Smooth muscle cell (in vitro differentiated cells): ENCODE results near the gene NUP133. TPM values are rescaled to one million over a fixed set of nuclear protein-coding genes. Genes with fewer than 3 reads are reported as not detected.

Source experiments
- DNase-seq: peaks from one replicate; lab custom pipeline; 2025; ENCODE audit not compliant: unreplicated experiment; lab: John Stamatoyannopoulos, UW
- H2AFZ ChIP-seq: fragments of 200-600 bp; sonication (generic); 2 replicates; pipeline ENCODE4 v1.6.0; 2016; ENCODE audit warnings: antibody characterized with exemption, low read depth, mild to moderate bottlenecking
- H3F3A ChIP-seq: fragments of 200-600 bp; sonication (generic); 2 replicates; pipeline ENCODE4 v1.6.0; 2017; ENCODE audit warnings: antibody characterized with exemption, low read depth
- H3K27ac ChIP-seq: fragments of 200-600 bp; sonication (generic); 2 replicates; pipeline ENCODE4 v1.5.1; 2016; ENCODE audit warnings: low read depth, mild to moderate bottlenecking
- H3K27me3 ChIP-seq: fragments of 200-600 bp; sonication (generic); 2 replicates; pipeline ENCODE4 v1.6.1; 2016; ENCODE audit warnings: low read depth, mild to moderate bottlenecking
- H3K36me3 ChIP-seq: fragments of 200-600 bp; sonication (generic); 2 replicates; pipeline ENCODE4 v1.5.1; 2016; ENCODE audit warnings: low read depth
- H3K4me1 ChIP-seq: fragments of 200-600 bp; sonication (generic); 2 replicates; pipeline ENCODE4 v1.5.1; 2016; ENCODE audit warnings: low read depth
- H3K4me2 ChIP-seq: fragments of 200-600 bp; sonication (generic); 2 replicates; pipeline ENCODE4 v1.6.0; 2016; ENCODE audit warnings: mild to moderate bottlenecking
- H3K4me3 ChIP-seq: fragments of 200-600 bp; sonication (generic); 2 replicates; pipeline ENCODE4 v1.5.1; 2016; ENCODE audit warnings: mild to moderate bottlenecking
- H3K79me2 ChIP-seq: fragments of 200-600 bp; sonication (generic); 2 replicates; pipeline ENCODE4 v1.6.0; 2016; ENCODE audit warnings: low read depth, mild to moderate bottlenecking
- H3K9ac ChIP-seq: fragments of 200-600 bp; sonication (generic); 2 replicates; pipeline ENCODE4 v1.6.0; 2016; ENCODE audit warnings: low read depth
- H3K9me3 ChIP-seq: fragments of 200-600 bp; sonication (generic); replicated peaks from 2 replicates; pipeline ENCODE4 v1.5.1; 2016; ENCODE audit warnings: low read depth
- H4K20me1 ChIP-seq: fragments of 200-600 bp; sonication (generic); 2 replicates; pipeline ENCODE4 v1.6.0; 2016; ENCODE audit warnings: low read depth
- CTCF ChIP-seq: fragments of 200-600 bp; sonication (generic); IDR thresholded peaks from 2 replicates; pipeline ENCODE4 v1.5.1; 2017; ENCODE audit warnings: borderline replicate concordance, mild to moderate bottlenecking, antibody characterized with exemption; ENCODE audit not compliant: insufficient read depth, poor library complexity, severe bottlenecking
- WGBS: methylation state at CpG from one replicate; pipeline ENCODE4 v1.1.7; 2016; ENCODE audit warnings: low lambda C conversion rate; 5-methylcytosine and 5-hydroxymethylcytosine counted together
- polyA plus RNA-seq: library from polyadenylated mRNA; unstranded; fragments of >200 nt; fragmentation: Nextera tagmentation; extraction: Ambion mirVana; gene quantifications from 2 replicates; pipeline ENCODE4 v1.2.1, GENCODE V29; 2016
- total RNA-seq: library from RNA; depleted of rRNA; stranded (reverse); fragments of >200 nt; gene quantifications from 2 replicates; pipeline ENCODE4 v1.2.3, GENCODE V29; 2014

NUP133 gene
- total and polyA plus RNA-seq, 2 experiments from 2014 or later = 15.5 to 40.0 TPM

GRCh38 chr1:229553621-229554130 lies 45.5 kb upstream of the NUP133 start:
- Histone ChIP-seq H3K27me3 (no peaks in the 10 kb centered on the region), H3K4me3 (no peak overlapping the region), H3K27ac (no peak overlapping the region), H3K9me3 (no peaks in the 10 kb centered on the region), H3K4me2 (no peak overlapping the region), H2AFZ (no peak overlapping the region), H3K79me2 (peaks cover 75% of the 10 kb centered on the region), H4K20me1 (peaks cover 64% of the 10 kb centered on the region), H3K36me3 (no peaks in the 10 kb centered on the region), H3K9ac (no peak overlapping the region), H3F3A (no peaks in the 10 kb centered on the region), H3K4me1 (peaks cover 18% of the 10 kb centered on the region)
- TF ChIP-seq CTCF = no peak
- WGBS = 95% methylated on average over 7 of the region's 7 CpGs
- DNase-seq = no peak

GRCh38 chr1:229552732-229553131 lies 44.6 kb upstream of the NUP133 start:
- Histone ChIP-seq H3K36me3 (no peaks in the 10 kb centered on the region), H4K20me1 (peaks cover 64% of the 10 kb centered on the region), H3K27ac (no peak overlapping the region), H3K27me3 (no peaks in the 10 kb centered on the region), H3K9me3 (no peaks in the 10 kb centered on the region), H2AFZ (no peak overlapping the region), H3F3A (no peaks in the 10 kb centered on the region), H3K79me2 (peaks cover 73% of the 10 kb centered on the region), H3K4me2 (no peak overlapping the region), H3K9ac (no peak overlapping the region), H3K4me3 (no peak overlapping the region), H3K4me1 (peaks cover 18% of the 10 kb centered on the region)
- DNase-seq = no peak
- no peak for TF ChIP-seq CTCF
- WGBS = 80% methylated on average over 5 of the region's 5 CpGs

GRCh38 chr1:229550812-229551567 lies 42.8 kb upstream of the NUP133 start:
- TF ChIP-seq CTCF = no peak
- no peak for DNase-seq
- peaks cover 57% of the 10 kb centered on the region for H4K20me1 ChIP-seq
- H3F3A ChIP-seq = no peaks in the 10 kb centered on the region
- H3K4me1 ChIP-seq = peaks cover 6% of the 10 kb centered on the region
- H3K4me3 ChIP-seq = no peak overlapping the region
- no peak overlapping the region for H3K27ac ChIP-seq
- WGBS = 94% methylated on average over 3 of the region's 3 CpGs
- H2AFZ ChIP-seq = no peak overlapping the region
- H3K4me2 ChIP-seq = no peak overlapping the region
- no peak overlapping the region for H3K9ac ChIP-seq
- peaks cover 55% of the 10 kb centered on the region for H3K79me2 ChIP-seq
- H3K36me3 ChIP-seq = peaks cover 4% of the 10 kb centered on the region
- H3K9me3 ChIP-seq = no peaks in the 10 kb centered on the region
- H3K27me3 ChIP-seq = no peaks in the 10 kb centered on the region

GRCh38 chr1:229547542-229547941 lies 39.4 kb upstream of the NUP133 start:
- H2AFZ ChIP-seq = no peak overlapping the region
- no peaks in the 10 kb centered on the region for H3K4me1 ChIP-seq
- no peak overlapping the region for H3K27ac ChIP-seq
- peaks cover 27% of the 10 kb centered on the region for H3K79me2 ChIP-seq
- WGBS = 97% methylated on average over 7 of the region's 7 CpGs
- H3F3A ChIP-seq = no peaks in the 10 kb centered on the region
- H3K4me2 ChIP-seq = no peak overlapping the region
- TF ChIP-seq CTCF = no peak
- peaks cover 30% of the 10 kb centered on the region for H4K20me1 ChIP-seq
- no peak overlapping the region for H3K4me3 ChIP-seq
- no peaks in the 10 kb centered on the region for H3K9me3 ChIP-seq
- peaks cover 17% of the 10 kb centered on the region for H3K36me3 ChIP-seq
- DNase-seq = no peak
- H3K9ac ChIP-seq = no peak overlapping the region
- H3K27me3 ChIP-seq = no peaks in the 10 kb centered on the region
